Activated naive CD4-positive, alpha-beta T cell treated with anti-CD3 and anti-CD28 coated beads, Interleukin-2, amount 50 U/mL, for 72 hours (primary cell): Measurements from ENCODE around the gene KLHL6. TPM values are rescaled to one million over a fixed set of nuclear protein-coding genes. Genes with fewer than 3 reads are reported as not detected.

Experiments
- ATAC-seq, 2 donors: fragments of 150-1000 bp; cut with Tn5 transposase; 2 replicates each; pipeline ENCODE4 v1.10.0; 2021; ENCODE audit warnings: mild to moderate bottlenecking in 2 of 2, moderate library complexity in 2 of 2
- DNase-seq, 2 donors: peaks; one replicate each; pipeline ENCODE4 v3.0.0; 2021 to 2022; ENCODE audit warnings: low spot score in 2 of 2
- H3K27ac Mint-ChIP-seq, 2 donors: one replicate each; pipeline ENCODE4 v1.8.0; 2022; ENCODE audit warnings: mild to moderate bottlenecking in 2 of 2, mixed read lengths in 2 of 2
- H3K36me3 Mint-ChIP-seq, 2 donors: one replicate each; pipeline ENCODE4 v1.8.0; 2022; ENCODE audit warnings: mixed read lengths in 2 of 2
- H3K9me3 Mint-ChIP-seq, 2 donors: one replicate each; pipeline ENCODE4 v1.8.0; 2022; ENCODE audit warnings: mixed read lengths in 2 of 2
- total RNA-seq, 2 donors: library from RNA; stranded (reverse); gene quantifications; one replicate each; pipeline ENCODE4 v1.2.3, GENCODE V29; 2022

The KLHL6 gene
- total RNA-seq, 2 donors from 2014 or later = 47.0 to 72.9 TPM

- H3K36me3 Mint-ChIP-seq = peaks cover 18 to 42% of the 10 kb centered on the region in 2 donors
- DNase-seq (no peak), ATAC-seq (no peak)
- H3K27ac Mint-ChIP-seq = peak overlapping the region; percentile 1 to 40
- H3K9me3 Mint-ChIP-seq = peaks cover 5 to 6% of the 10 kb centered on the region in 2 donors
Observed at GRCh38 chr3:183502237-183503181, 53.0 kb downstream of the KLHL6 start.

GRCh38 chr3:183500981-183501704, 54.4 kb downstream of the KLHL6 start:
- Mint-ChIP-seq H3K36me3 (peaks cover 9 to 30% of the 10 kb centered on the region in 2 donors), H3K9me3 (no peaks in the 10 kb centered on the region), H3K27ac (peak overlapping the region in 1 of 2 donors; percentile 45)
- DNase-seq (no peak), ATAC-seq (no peak)

GRCh38 chr3:183500319-183500718, 55.2 kb downstream of the KLHL6 start:
- ATAC-seq = no peak
- no peak for DNase-seq
- Mint-ChIP-seq H3K27ac (peak overlapping the region in 1 of 2 donors; percentile 45), H3K36me3 (peaks cover 5 to 23% of the 10 kb centered on the region in 2 donors), H3K9me3 (no peaks in the 10 kb centered on the region)

GRCh38 chr3:183498634-183499033, 56.9 kb downstream of the KLHL6 start:
- H3K27ac Mint-ChIP-seq = peak overlapping the region in 1 of 2 donors; percentile 29
- no peak for DNase-seq
- H3K9me3 Mint-ChIP-seq = no peaks in the 10 kb centered on the region
- ATAC-seq = no peak
- H3K36me3 Mint-ChIP-seq = peaks cover 12 to 14% of the 10 kb centered on the region in 2 donors

GRCh38 chr3:183497313-183497712, 58.2 kb downstream of the KLHL6 start:
- H3K36me3 Mint-ChIP-seq = peaks cover 13 to 24% of the 10 kb centered on the region in 2 donors
- H3K27ac Mint-ChIP-seq = peak overlapping the region in 1 of 2 donors; percentile 36
- no peak for DNase-seq

GRCh38 chr3:183496311-183496710, 59.2 kb downstream of the KLHL6 start:
- H3K9me3 Mint-ChIP-seq = no peaks in the 10 kb centered on the region
- DNase-seq (no peak), ATAC-seq (no peak)
- H3K36me3 Mint-ChIP-seq = peaks cover 22 to 31% of the 10 kb centered on the region in 2 donors
- no peak overlapping the region for H3K27ac Mint-ChIP-seq

More at GRCh38 chr3:183497313-183497712, 58.2 kb downstream of the KLHL6 start:
- no peaks in the 10 kb centered on the region for H3K9me3 Mint-ChIP-seq
- no peak for ATAC-seq

- DNase-seq = no peak
- H3K9me3 Mint-ChIP-seq = no peaks in the 10 kb centered on the region
- H3K36me3 Mint-ChIP-seq = peaks cover 22 to 26% of the 10 kb centered on the region in 2 donors
- ATAC-seq = no peak
- H3K27ac Mint-ChIP-seq = peak overlapping the region; percentile 7 to 84
Observed at GRCh38 chr3:183494341-183494740, 61.2 kb downstream of the KLHL6 start.

GRCh38 chr3:183493296-183494045, 62.0 kb downstream of the KLHL6 start:
- H3K36me3 Mint-ChIP-seq = peaks cover 22 to 26% of the 10 kb centered on the region in 2 donors
- peak overlapping the region; percentile 7 for H3K27ac Mint-ChIP-seq
- ATAC-seq (no peak), DNase-seq (no peak)
- H3K9me3 Mint-ChIP-seq = no peaks in the 10 kb centered on the region

- no peak for ATAC-seq
- Mint-ChIP-seq H3K9me3 (no peaks in the 10 kb centered on the region), H3K36me3 (peaks cover 22 to 26% of the 10 kb centered on the region in 2 donors), H3K27ac (peak overlapping the region; percentile 7 to 45)
- no peak for DNase-seq
Observed at GRCh38 chr3:183492849-183493179, 62.7 kb downstream of the KLHL6 start.

GRCh38 chr3:183491923-183492848, 63.3 kb downstream of the KLHL6 start:
- Mint-ChIP-seq H3K27ac (peak overlapping the region in 1 of 2 donors; percentile 7), H3K9me3 (no peaks in the 10 kb centered on the region), H3K36me3 (peaks cover 22 to 26% of the 10 kb centered on the region in 2 donors)
- no peak for DNase-seq
- ATAC-seq = no peak

GRCh38 chr3:183491109-183491922, 64.2 kb downstream of the KLHL6 start:
- DNase-seq = no peak
- Mint-ChIP-seq H3K36me3 (peaks cover 22 to 26% of the 10 kb centered on the region in 2 donors), H3K27ac (peak overlapping the region; percentile 14 to 59), H3K9me3 (no peaks in the 10 kb centered on the region)
- no peak for ATAC-seq

GRCh38 chr3:183490653-183491052, 64.9 kb downstream of the KLHL6 start:
- DNase-seq (no peak), ATAC-seq (peak in 1 of 2 donors; percentile 31)
- Mint-ChIP-seq H3K36me3 (peaks cover 22 to 26% of the 10 kb centered on the region in 2 donors), H3K27ac (peak overlapping the region in 1 of 2 donors; percentile 59), H3K9me3 (no peaks in the 10 kb centered on the region)

- peak overlapping the region; percentile 59 for H3K27ac Mint-ChIP-seq
- no peak for ATAC-seq
- no peak for DNase-seq
- no peaks in the 10 kb centered on the region for H3K9me3 Mint-ChIP-seq
- H3K36me3 Mint-ChIP-seq = peaks cover 22 to 26% of the 10 kb centered on the region in 2 donors
Observed at GRCh38 chr3:183490211-183490601, 65.3 kb downstream of the KLHL6 start.

- H3K27ac Mint-ChIP-seq = peak overlapping the region; percentile 59
- no peaks in the 10 kb centered on the region for H3K9me3 Mint-ChIP-seq
- ATAC-seq (no peak), DNase-seq (no peak)
- H3K36me3 Mint-ChIP-seq = peaks cover 22 to 26% of the 10 kb centered on the region in 2 donors
Observed at GRCh38 chr3:183489455-183490210, 65.9 kb downstream of the KLHL6 start.
